Effector memory CD8-positive, alpha-beta T cell (primary cell): ENCODE measurements around the gene NEUROG2.
"Not testable (repeated sequence)": the region's sequence is repeated elsewhere in the genome, so short reads cannot be mapped to it uniquely, and the experiment has no call there.

Source experiments
- ATAC-seq: fragments of 150-1000 bp; cut with Tn5 transposase; replicated peaks from 2 replicates; pipeline ENCODE4 v1.10.0; 2021; ENCODE audit warnings: mild to moderate bottlenecking, moderate library complexity
- DNase-seq, 3 experiments: peaks; one replicate each; pipeline ENCODE4 v3.0.0; 2021
- H3K27ac Mint-ChIP-seq, 2 donors: one replicate each; pipeline ENCODE4 v1.8.0; 2022; ENCODE audit warnings: mild to moderate bottlenecking in 2 of 2, mixed read lengths in 2 of 2, moderate library complexity in 2 of 2
- H3K27me3 Mint-ChIP-seq, 2 donors: one replicate each; pipeline ENCODE4 v1.8.0; 2022; ENCODE audit warnings: mixed read lengths in 2 of 2
- H3K36me3 Mint-ChIP-seq: one replicate; pipeline ENCODE4 v1.8.0; 2022; ENCODE audit warnings: mild to moderate bottlenecking, moderate library complexity, mixed read lengths; ENCODE audit not compliant: insufficient read depth
- H3K4me1 Mint-ChIP-seq, 2 donors: one replicate each; pipeline ENCODE4 v1.8.0; 2022; ENCODE audit warnings: low read depth in 2 of 2, mixed read lengths in 2 of 2
- H3K4me3 Mint-ChIP-seq, 2 donors: one replicate each; pipeline ENCODE4 v1.8.0; 2022; ENCODE audit warnings: mild to moderate bottlenecking in 2 of 2, mixed read lengths in 2 of 2, moderate library complexity in 2 of 2
- H3K9me3 Mint-ChIP-seq, 2 donors: one replicate each; pipeline ENCODE4 v1.8.0; 2022; ENCODE audit warnings: mixed read lengths in 2 of 2
- total RNA-seq, 9 experiments: gene quantifications; one replicate each; lab custom pipeline; 2026; lab: John Stamatoyannopoulos, UW

Gene NEUROG2
- total RNA-seq, result 0 to 0.25 (median 0) reads per million in 9 experiments

DNA sequence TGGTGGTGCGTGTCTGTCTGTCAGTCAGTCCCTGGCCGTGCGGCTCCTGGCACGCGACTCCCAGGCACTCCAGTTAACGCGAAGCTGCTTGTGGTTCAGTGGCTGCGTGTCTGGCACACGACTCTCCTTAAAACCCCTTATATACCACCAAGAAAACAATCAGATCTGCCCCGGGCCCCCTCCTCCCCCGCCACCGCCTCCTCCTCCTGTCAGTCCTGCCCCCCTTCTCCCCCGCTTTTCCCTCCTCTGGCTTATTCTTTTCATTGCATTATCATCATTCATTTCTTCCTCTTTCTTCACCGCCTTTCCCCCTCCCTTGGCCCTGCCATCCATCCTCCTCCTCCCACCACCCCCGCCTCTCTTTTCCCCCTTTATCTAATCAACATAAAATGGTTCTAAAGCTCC lies at the start of gene NEUROG2:
Gene NEUROG2 (minus strand): TSS at position 115 of the 405 bp plus-strand sequence. CDS start 705 bp downstream, outside the sequence.
- H3K36me3 Mint-ChIP-seq, result peaks cover 14% of the 10 kb centered on the region
- H3K4me1 Mint-ChIP-seq, result peaks cover 36 to 47% of the 10 kb centered on the region in 2 donors
- peaks cover 97 to 98% of the 10 kb centered on the region in 2 donors for H3K27me3 Mint-ChIP-seq
- peaks cover 0 to 6% of the 10 kb centered on the region in 2 donors for H3K9me3 Mint-ChIP-seq
- ATAC-seq (no peak), DNase-seq (no peak)
- H3K4me3 Mint-ChIP-seq, result peak within 1 kb of the TSS; percentile 88 to 90
- peak within 1 kb of the TSS in 1 of 2 donors; percentile 13 for H3K27ac Mint-ChIP-seq

DNA sequence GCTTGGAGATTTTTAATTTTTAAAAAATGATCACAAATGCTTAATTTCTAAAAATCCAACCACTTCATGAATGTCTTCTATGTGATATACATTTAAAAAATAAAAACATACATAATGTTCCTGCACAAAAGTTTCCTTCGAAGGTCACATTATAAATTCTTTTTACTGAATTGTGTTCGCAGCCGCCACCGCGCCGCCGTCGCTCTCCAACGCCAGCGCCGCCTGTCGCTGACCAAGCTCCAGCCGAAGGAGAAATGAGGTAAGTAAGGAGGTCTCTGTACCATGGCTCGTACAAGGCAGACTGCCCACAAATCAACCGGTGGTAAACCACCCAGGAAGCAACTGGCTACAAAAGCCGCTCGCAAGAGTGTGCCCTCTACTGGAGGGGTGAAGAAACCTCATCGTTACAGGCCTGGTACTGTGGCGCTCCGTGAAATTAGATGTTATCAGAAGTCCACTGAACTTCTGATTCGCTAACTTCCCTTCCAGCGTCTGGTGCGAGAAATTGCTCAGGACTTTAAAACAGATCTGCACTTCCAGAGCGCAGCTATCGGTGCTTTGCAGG lies 48.8 kb upstream of the NEUROG2 start:
- H3K27ac Mint-ChIP-seq, result no peak overlapping the region
- H3K27me3 Mint-ChIP-seq, result no peaks in the 10 kb centered on the region
- H3K4me1 Mint-ChIP-seq, result no peaks in the 10 kb centered on the region
- DNase-seq, result no peak
- no peaks in the 10 kb centered on the region for H3K9me3 Mint-ChIP-seq
- H3K4me3 Mint-ChIP-seq, result no peak overlapping the region
- no peaks in the 10 kb centered on the region for H3K36me3 Mint-ChIP-seq
- no peak for ATAC-seq

DNA sequence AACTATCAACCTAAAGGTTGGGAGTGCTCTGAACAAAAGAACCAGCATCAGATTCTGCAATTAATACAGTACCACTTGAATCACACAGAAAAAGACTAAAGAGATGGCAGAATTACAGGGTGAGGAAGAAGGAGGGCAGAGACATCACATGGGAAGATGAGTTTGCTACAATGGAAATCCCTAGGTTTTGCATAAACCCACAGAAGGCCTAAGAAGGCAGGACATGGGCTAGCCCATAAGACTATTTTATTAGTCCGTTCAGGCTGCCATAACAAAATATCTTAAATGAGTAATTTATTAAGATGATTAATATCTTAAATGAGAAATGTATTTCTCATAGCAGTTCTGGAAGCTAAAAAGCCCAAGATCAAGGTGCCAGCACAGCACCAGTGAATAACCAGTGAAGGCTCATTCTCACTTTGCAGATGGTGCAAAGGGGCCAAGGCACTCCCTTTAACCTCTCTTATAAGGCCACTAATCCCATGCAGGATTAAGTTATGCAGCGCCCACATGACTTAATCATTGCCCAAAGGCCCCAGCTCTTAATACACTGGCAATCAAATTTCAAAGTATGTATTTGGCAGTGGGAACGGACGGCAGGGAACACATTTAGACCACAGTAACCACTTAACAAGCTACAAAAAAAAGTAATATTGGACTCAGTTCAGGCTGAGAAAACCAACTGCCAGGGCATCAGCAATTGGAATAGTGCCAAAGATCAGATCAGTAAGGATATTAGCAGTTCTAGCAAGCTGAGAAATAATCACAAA lies 47.6 kb upstream of the NEUROG2 start:
- no peak overlapping the region for H3K27ac Mint-ChIP-seq
- ATAC-seq, result no peak
- no peaks in the 10 kb centered on the region for H3K4me1 Mint-ChIP-seq

DNA sequence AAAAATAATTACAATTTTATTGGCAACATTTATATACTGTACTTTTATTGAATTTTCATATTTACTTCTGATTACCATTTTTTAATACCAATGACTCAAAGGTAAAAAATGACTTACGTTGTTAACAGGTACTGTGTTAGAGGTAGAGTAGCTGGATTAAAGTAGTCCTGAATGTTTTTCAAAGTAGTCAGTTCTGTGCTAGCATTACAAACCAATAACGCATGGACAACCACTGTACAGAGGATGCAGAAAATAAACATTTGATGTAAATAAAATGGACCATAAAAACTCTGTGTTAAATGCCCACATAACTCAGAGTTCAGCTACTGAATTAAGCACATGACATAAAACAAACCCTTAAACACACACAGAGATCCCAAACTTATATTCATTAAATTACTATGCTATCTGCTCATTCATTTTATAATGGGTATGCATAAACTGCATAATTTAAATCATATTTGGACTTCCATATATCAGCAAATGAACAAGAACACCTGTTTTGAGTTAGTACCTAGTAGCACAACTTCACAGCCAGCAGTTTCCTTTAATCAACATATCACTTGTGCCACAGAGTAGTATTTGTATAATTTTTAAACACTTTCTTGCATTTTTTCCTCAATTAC lies 46.4 kb upstream of the NEUROG2 start:
- Mint-ChIP-seq H3K36me3 (no peaks in the 10 kb centered on the region), H3K4me3 (no peak overlapping the region), H3K27me3 (no peaks in the 10 kb centered on the region), H3K27ac (no peak overlapping the region), H3K4me1 (no peaks in the 10 kb centered on the region), H3K9me3 (no peaks in the 10 kb centered on the region)
- ATAC-seq, result no peak
- no peak for DNase-seq

More for the DNA sequence above, 47.6 kb upstream of the NEUROG2 start:
- no peaks in the 10 kb centered on the region for H3K36me3 Mint-ChIP-seq
- DNase-seq, result no peak
- no peak overlapping the region for H3K4me3 Mint-ChIP-seq
- no peaks in the 10 kb centered on the region for H3K27me3 Mint-ChIP-seq
- H3K9me3 Mint-ChIP-seq, result no peaks in the 10 kb centered on the region

DNA sequence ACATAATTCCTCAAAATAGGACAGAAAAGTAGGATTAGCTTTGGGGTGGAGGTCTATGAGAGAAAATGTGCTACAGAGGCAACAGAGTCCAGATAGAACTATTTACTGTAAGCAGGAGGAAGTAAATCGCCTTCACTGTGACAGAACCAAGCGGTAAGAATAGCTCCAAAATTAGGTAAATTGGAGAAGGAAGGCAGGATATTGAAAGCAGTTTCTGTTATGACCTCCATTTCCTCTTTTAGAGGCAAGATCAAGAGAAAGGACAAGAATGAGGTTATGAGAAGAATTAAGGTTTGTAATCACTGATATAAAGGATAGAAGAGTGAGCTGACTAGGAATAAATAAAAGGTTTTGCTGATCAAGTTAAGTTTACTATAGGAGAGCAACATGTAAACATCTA lies 44.1 kb upstream of the NEUROG2 start:
- no peak for DNase-seq
- Mint-ChIP-seq H3K27me3 (no peaks in the 10 kb centered on the region), H3K27ac (no peak overlapping the region), H3K9me3 (no peaks in the 10 kb centered on the region), H3K36me3 (no peaks in the 10 kb centered on the region), H3K4me1 (no peaks in the 10 kb centered on the region), H3K4me3 (no peak overlapping the region)
- ATAC-seq, result no peak

DNA sequence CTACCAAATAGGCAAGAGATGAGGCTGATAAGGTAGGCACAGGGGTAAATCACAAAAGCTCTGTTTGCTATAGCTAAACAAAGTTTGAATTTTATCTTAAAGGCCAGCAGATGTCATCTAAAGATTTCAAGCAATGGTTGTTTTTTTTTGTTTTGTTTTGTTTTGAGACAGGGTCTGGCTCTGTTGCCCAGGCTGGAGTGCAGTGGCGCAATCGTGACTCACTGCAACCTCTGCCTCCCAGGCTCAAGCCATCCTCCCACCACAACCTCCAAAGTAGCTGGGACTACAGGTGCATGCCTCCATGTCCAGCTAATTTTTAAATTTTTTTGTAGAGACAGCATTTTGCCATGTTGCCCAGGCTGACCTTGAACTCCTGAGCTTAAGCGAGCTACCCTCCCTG lies 43.1 kb upstream of the NEUROG2 start:
- ATAC-seq, result no peak
- Mint-ChIP-seq H3K4me1 (no peaks in the 10 kb centered on the region), H3K27ac (no peak overlapping the region), H3K27me3 (no peaks in the 10 kb centered on the region), H3K4me3 (no peak overlapping the region), H3K36me3 (no peaks in the 10 kb centered on the region), H3K9me3 (no peaks in the 10 kb centered on the region)
- DNase-seq, result no peak

DNA sequence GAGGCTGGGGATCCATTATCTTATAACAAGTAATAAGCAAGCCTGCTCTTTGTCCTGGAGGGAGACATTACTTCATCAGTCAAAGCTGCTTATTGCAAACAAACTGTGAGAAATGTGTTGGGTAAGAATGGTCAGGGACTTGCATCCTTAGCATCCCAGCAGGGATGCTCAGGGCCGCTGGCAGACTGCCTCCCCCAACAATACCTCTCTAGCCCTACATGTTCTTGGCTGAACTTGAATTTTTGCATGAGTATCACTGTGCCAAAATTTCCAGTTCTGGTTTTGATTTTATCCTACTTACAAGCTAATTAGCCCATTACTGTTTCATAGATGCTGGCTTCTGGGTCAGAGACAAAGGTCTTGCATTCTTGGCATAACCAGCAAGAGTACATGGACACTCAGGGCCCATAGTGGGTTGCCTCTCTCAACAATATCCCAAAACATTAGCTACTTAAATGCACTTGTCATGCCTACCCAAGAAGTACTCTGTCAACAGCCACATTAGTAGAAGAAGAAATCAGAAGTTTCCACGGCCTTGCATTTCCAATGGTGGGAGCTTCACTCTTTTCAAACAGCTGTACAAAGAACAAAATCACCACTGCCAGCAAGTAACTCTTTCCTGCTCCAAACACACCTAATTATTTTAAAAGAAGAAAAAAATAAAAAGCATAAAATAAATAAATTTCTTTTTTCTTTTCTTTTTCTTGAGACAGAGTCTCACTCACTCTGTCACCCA lies 41.9 kb upstream of the NEUROG2 start:
- Mint-ChIP-seq H3K4me3 (no peak overlapping the region), H3K27me3 (no peaks in the 10 kb centered on the region), H3K27ac (no peak overlapping the region), H3K36me3 (no peaks in the 10 kb centered on the region), H3K9me3 (no peaks in the 10 kb centered on the region), H3K4me1 (no peaks in the 10 kb centered on the region)
- no peak for DNase-seq
- ATAC-seq, result no peak

DNA sequence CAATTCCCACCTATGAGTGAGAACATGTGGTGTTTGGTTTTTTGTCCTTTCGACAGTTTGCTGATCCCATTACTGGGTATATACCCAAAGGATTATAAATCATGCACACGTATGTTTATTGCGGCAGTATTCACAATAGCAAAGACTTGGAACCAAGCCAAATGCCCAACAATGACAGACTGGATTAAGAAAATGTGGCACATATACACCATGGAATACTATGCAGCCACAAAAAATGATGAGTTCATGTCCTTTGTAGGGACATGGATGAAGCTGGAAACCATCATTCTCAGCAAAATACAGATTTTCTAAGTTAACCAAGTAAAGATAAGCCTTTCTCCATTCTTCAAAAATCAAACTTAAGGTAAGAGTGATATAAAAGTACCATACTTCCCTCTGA lies 38.3 kb upstream of the NEUROG2 start:
- not testable (repeated sequence) for ATAC-seq, H3K27me3 Mint-ChIP-seq, DNase-seq, H3K9me3 Mint-ChIP-seq, H3K27ac Mint-ChIP-seq, H3K4me3 Mint-ChIP-seq, H3K36me3 Mint-ChIP-seq, H3K4me1 Mint-ChIP-seq

DNA sequence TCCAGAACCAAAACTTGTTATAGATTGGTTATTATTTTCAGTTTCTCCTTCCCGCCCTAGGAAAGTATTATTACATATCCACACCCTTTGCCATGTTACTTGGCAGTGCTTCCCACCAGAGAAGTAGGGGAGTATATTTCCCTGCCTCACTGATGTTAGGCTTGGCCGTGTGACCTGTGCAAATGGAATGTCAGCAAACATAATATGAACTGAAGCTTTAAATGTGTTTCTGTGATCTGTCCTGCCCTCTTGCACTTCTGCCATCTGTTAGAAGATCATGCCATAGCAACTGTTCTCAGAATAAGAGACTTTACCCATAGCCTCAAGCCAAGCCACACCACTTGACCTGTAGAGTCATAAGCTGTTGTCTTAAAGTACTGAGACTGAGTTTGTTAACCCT lies 36.7 kb upstream of the NEUROG2 start:
- H3K4me1 Mint-ChIP-seq, result no peaks in the 10 kb centered on the region
- ATAC-seq (no peak), DNase-seq (no peak)
- H3K4me3 Mint-ChIP-seq, result no peak overlapping the region
- no peaks in the 10 kb centered on the region for H3K9me3 Mint-ChIP-seq
- H3K27me3 Mint-ChIP-seq, result no peaks in the 10 kb centered on the region
- H3K36me3 Mint-ChIP-seq, result no peaks in the 10 kb centered on the region
- H3K27ac Mint-ChIP-seq, result no peak overlapping the region

DNA sequence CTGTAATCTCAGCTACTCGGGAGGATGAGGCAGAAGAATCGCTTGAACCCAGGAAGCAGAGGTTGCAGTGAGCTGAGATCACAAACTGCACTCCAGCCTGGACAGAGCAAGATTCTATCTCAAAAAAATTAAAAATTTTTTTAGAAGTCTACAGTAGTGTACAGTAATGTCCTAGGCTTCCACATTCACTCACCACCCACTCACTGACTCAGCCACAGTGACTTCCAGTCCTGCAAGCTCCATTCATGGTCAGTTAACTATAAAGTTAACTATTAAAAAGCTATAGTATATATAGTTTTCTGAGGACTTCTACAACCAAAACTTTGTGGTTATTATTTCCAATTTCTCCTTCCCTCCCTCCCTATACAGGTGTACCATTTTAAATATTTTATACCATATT lies 34.7 kb upstream of the NEUROG2 start:
- Mint-ChIP-seq H3K4me3 (no peak overlapping the region), H3K27ac (no peak overlapping the region), H3K36me3 (no peaks in the 10 kb centered on the region), H3K9me3 (no peaks in the 10 kb centered on the region), H3K27me3 (no peaks in the 10 kb centered on the region), H3K4me1 (no peaks in the 10 kb centered on the region)
- no peak for ATAC-seq
- DNase-seq, result no peak

DNA sequence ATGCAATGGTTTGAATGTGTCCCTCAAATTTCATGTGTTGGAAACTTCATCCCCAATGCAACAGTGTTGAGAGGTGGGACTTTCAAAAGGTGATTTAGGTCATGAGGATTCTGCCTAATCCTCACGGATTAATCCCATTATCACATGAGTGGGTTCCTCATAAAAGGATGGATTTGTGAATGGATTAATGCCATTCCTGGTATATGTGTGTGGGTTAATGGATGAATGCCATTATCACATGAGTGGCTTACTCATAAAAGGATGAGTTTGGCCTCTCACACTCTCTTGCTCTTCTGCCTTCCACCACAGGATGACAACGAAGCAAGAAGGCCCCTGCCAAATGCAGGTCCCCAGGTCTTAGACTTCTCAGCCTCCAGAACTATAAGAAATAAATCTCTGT lies 30.5 kb upstream of the NEUROG2 start:
- DNase-seq (no peak), ATAC-seq (no peak)
- Mint-ChIP-seq H3K27ac (no peak overlapping the region), H3K27me3 (no peaks in the 10 kb centered on the region), H3K4me3 (no peak overlapping the region), H3K36me3 (no peaks in the 10 kb centered on the region), H3K9me3 (no peaks in the 10 kb centered on the region), H3K4me1 (no peaks in the 10 kb centered on the region)

DNA sequence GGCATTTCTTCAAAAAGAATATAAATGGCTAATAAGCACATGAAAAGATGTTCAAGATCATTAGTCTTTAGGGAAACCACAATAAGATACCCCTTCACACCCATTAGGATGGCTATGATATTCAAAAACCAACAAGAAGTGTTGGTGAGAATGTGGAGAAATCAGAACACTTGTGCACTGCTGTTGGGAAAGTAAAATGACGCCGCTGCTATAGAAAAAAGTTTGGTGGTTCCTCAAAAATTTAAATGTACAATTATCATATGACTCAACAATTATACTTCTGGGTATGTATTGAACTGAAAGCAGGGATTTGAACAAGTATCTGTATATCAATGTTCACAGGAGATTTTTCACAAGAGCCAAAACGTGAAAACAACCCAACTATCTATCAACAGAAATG lies 29.4 kb upstream of the NEUROG2 start:
- no peaks in the 10 kb centered on the region for H3K4me1 Mint-ChIP-seq
- H3K27me3 Mint-ChIP-seq, result no peaks in the 10 kb centered on the region
- no peaks in the 10 kb centered on the region for H3K36me3 Mint-ChIP-seq
- H3K9me3 Mint-ChIP-seq, result no peaks in the 10 kb centered on the region
- DNase-seq (no peak), ATAC-seq (no peak)
- no peak overlapping the region for H3K4me3 Mint-ChIP-seq
- H3K27ac Mint-ChIP-seq, result no peak overlapping the region

DNA sequence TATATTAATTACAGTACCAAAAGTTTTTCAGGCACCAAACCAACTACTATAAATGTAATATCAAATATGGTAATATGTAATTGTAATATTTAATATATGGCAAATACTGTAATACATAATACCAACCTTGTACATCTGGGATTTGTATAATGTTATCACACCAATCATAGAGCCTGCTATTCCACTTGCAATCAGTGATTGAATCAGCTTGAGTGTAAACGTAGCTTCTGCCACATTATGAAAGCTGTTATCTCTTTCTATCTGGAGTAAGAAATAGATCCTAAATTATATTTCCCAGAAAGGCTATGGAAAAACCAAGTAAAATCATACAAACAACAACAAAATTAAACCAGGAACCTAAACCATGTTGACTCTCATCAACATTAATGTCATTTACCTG lies 24.7 kb upstream of the NEUROG2 start:
- Mint-ChIP-seq H3K27ac (no peak overlapping the region), H3K9me3 (no peaks in the 10 kb centered on the region), H3K4me3 (no peak overlapping the region), H3K27me3 (no peaks in the 10 kb centered on the region), H3K36me3 (no peaks in the 10 kb centered on the region), H3K4me1 (no peaks in the 10 kb centered on the region)
- ATAC-seq, result no peak
- DNase-seq, result no peak
